Stomach (tissue), 9 donors: ENCODE measurements around the gene CDH8. TPM values are rescaled to one million over a fixed set of nuclear protein-coding genes. Genes with fewer than 3 reads are reported as not detected.

Source experiments
- DNase-seq, 2 donors: peaks; one replicate each; pipeline versions ENCODE4 v3.0.0 to v3.0.0-alpha.2; 2013 to 2019
- H3K27ac ChIP-seq, 5 donors: fragments of 200-600 bp in 4 of 5; sonication (generic) in 4 of 5; one replicate each; pipeline ENCODE4 v1.5.1; 2013 to 2019; ENCODE audit warnings: mild to moderate bottlenecking in 1 of 5, moderate library complexity in 1 of 5
- H3K27me3 ChIP-seq, 3 donors: fragments of 200-600 bp; sonication (generic); one replicate each; pipeline ENCODE4 v1.5.1; 2017 to 2019; ENCODE audit warnings: mixed run types in 1 of 3
- H3K36me3 ChIP-seq, 4 donors: fragments of 200-600 bp; sonication (generic); 1 replicate in 3 of 4; 2 replicates in 1 of 4; pipeline ENCODE4 v1.5.1; 2016 to 2019
- H3K4me1 ChIP-seq, 4 donors: fragments of 200-600 bp; sonication (generic); one replicate each; pipeline ENCODE4 v1.5.1; 2016 to 2019
- H3K4me3 ChIP-seq, 4 donors: fragments of 200-600 bp; sonication (generic) in 3 of 4; one replicate each; pipeline ENCODE4 v1.5.1; 2016 to 2019; ENCODE audit warnings: mild to moderate bottlenecking in 1 of 4
- H3K9me3 ChIP-seq, 4 donors: fragments of 200-600 bp; sonication (generic); one replicate each; pipeline ENCODE4 v1.5.1; 2016 to 2019
- EP300 ChIP-seq: sonication (generic); formaldehyde crosslinking; IDR thresholded peaks from one replicate; pipeline ENCODE4 v1.6.1; 2017; ENCODE audit warnings: antibody characterized with exemption
- POLR2A ChIP-seq, 4 donors: fragments of 450-650 bp; IDR thresholded peaks; one replicate each; pipeline ENCODE4 v1.6.1; 2016; ENCODE audit warnings: antibody characterized with exemption in 4 of 4, control low read depth in 2 of 4, mild to moderate bottlenecking in 1 of 4, moderate library complexity in 1 of 4
- POLR2AphosphoS5 ChIP-seq, 3 donors: sonication (generic); formaldehyde crosslinking; IDR thresholded peaks; one replicate each; pipeline ENCODE4 v1.6.1; 2016; ENCODE audit warnings: antibody characterized with exemption in 3 of 3
- WGBS, 5 donors: extraction: QIAGEN DNeasy Blood & Tissue Kit in 3 of 5; methylation state at CpG; one replicate each; pipeline versions ENCODE4 v1.1.5 to v1.1.7; 2013 to 2018; 5-methylcytosine and 5-hydroxymethylcytosine counted together
- intact Hi-C: fragments of 100-400 bp; cut with DNase I; formaldehyde crosslinking; loops from one replicate; pipeline ENCODE4 v1.15.1; 2023; ENCODE audit warnings: low total_unique reads
- polyA plus RNA-seq, 3 donors: library from polyadenylated mRNA; stranded (reverse); fragments of 200-250 nt; gene quantifications; one replicate each; pipeline ENCODE4 v1.2.3, GENCODE V29; 2013
- total RNA-seq, 5 donors: library from RNA; depleted of rRNA; stranded (reverse); fragments of >200 nt; gene quantifications; one replicate each; pipeline versions ENCODE4 v1.1.0 to v1.2.3, GENCODE V29; 2014 to 2016
- TF ChIP-seq, protein P1 (sequence below), 7 experiments: fragments of 450-650 bp in 4 of 7; fragments of 200-600 bp in 3 of 7; sonication (generic) in 3 of 7; IDR thresholded peaks; one replicate each; pipeline ENCODE4 v1.5.1; 2016 to 2019; ENCODE audit warnings: antibody characterized with exemption in 7 of 7, control low read depth in 2 of 7, mild to moderate bottlenecking in 1 of 7
- donor health status: healthy with polysubstance abuse.
- donor health status: Bipolar disorder and iron deficiency.
- donor health status: healthy.

Gene CDH8
- total and polyA plus RNA-seq, 8 donors = 0.13 to 6.4 TPM; not detected in 6

DNA sequence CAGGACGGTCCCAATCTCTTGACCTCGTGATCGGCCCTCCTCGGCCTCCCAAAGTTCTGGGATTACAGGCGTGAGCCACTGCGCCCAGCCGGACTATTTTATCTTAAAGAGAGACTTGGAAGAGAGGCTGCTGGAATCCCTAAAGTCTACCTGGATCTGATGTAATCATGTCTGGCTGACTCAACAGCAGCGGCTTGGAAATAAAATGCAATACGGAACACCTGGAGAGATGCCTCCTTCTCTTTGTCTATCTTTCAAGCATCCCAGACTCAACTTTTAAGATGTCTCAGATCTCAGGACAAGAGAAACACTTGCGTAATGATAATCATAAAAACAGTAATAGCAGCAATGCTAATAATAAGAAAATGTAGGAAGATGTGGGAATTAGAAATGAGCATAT, 95.6 kb downstream of the CDH8 start:
- Histone ChIP-seq H3K4me3 (no peak overlapping the region), H3K27me3 (no peaks in the 10 kb centered on the region), H3K27ac (no peak overlapping the region), H3K36me3 (no peaks in the 10 kb centered on the region), H3K4me1 (no peaks in the 10 kb centered on the region), H3K9me3 (no peaks in the 10 kb centered on the region)
- DNase-seq = no peak
- 87 to 97% (median 93%) methylated on average over 10 of the region's 10 CpGs for WGBS, 5 donors
- intact Hi-C loops = no loop called here
- no peak for TF ChIP-seq EP300
- TF ChIP-seq POLR2A (IDR thresholded peaks at IDR 0.05) = no peak
- no peak for TF ChIP-seq POLR2AphosphoS5 (IDR thresholded peaks at IDR 0.05)
- TF ChIP-seq, protein P1, sequence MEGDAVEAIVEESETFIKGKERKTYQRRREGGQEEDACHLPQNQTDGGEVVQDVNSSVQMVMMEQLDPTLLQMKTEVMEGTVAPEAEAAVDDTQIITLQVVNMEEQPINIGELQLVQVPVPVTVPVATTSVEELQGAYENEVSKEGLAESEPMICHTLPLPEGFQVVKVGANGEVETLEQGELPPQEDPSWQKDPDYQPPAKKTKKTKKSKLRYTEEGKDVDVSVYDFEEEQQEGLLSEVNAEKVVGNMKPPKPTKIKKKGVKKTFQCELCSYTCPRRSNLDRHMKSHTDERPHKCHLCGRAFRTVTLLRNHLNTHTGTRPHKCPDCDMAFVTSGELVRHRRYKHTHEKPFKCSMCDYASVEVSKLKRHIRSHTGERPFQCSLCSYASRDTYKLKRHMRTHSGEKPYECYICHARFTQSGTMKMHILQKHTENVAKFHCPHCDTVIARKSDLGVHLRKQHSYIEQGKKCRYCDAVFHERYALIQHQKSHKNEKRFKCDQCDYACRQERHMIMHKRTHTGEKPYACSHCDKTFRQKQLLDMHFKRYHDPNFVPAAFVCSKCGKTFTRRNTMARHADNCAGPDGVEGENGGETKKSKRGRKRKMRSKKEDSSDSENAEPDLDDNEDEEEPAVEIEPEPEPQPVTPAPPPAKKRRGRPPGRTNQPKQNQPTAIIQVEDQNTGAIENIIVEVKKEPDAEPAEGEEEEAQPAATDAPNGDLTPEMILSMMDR (IDR thresholded peaks at IDR 0.05) = no peak

DNA sequence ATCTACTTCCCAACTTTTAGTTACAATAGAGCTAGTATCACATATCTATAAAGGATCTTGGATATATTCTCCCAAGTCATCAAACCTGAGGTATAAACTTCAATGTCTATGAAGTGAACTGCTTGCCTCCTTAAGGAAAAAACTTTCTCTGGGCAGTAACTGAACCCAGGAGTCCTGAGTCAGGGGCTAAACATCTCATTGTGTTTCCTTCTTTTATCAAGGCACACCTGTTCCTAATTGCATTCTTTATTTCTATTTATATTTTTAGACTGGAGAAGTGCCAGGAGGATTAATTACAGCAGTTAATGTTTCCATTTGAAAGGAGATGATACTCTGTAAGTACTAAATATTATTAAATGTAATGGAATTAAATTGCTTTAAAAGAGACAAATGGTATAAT, 98.6 kb downstream of the CDH8 start:
- H3K27me3 ChIP-seq = no peaks in the 10 kb centered on the region
- no peak overlapping the region for H3K4me3 ChIP-seq
- no peak for TF ChIP-seq POLR2A (IDR thresholded peaks at IDR 0.05)
- TF ChIP-seq EP300 = no peak
- TF ChIP-seq, protein P1 (IDR thresholded peaks at IDR 0.05) = no peak
- TF ChIP-seq POLR2AphosphoS5 (IDR thresholded peaks at IDR 0.05) = no peak
- no peak for DNase-seq
- intact Hi-C loops = no loop called here
- H3K27ac ChIP-seq = no peak overlapping the region
- no peaks in the 10 kb centered on the region for H3K4me1 ChIP-seq
- H3K9me3 ChIP-seq = no peaks in the 10 kb centered on the region
- H3K36me3 ChIP-seq = no peaks in the 10 kb centered on the region

DNA sequence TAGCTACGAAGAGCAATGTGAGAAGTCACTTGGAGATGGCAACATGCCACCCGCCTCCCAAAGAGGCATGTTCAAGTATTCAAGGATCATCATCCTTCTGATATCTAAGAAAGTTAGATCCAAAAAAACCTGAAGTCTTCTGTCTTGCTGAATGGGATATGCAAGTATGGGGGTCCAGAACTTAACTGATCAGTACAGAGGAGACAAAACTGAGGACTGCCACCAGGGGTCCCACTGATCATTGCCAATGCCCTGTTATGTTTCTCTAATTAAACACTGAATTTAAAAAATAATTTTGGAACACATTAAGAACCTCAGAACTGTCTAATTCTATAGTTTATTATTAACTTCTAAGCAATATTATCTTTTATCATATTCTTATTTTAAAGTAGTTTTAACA, 99.7 kb downstream of the CDH8 start:
- 76 to 92% (median 89%) methylated on average over 2 of the region's 2 CpGs for WGBS, 5 donors
- H3K4me3 ChIP-seq = no peak overlapping the region
- no peaks in the 10 kb centered on the region for H3K9me3 ChIP-seq
- intact Hi-C loops = no loop called here
- no peaks in the 10 kb centered on the region for H3K36me3 ChIP-seq
- TF ChIP-seq POLR2A (IDR thresholded peaks at IDR 0.05) = no peak
- TF ChIP-seq POLR2AphosphoS5 (IDR thresholded peaks at IDR 0.05) = no peak
- TF ChIP-seq, protein P1 (IDR thresholded peaks at IDR 0.05) = no peak
- TF ChIP-seq EP300 = no peak
- H3K4me1 ChIP-seq = no peaks in the 10 kb centered on the region
- H3K27me3 ChIP-seq = no peaks in the 10 kb centered on the region
- DNase-seq = peak in 1 of 2 donors; percentile 11
- no peak overlapping the region for H3K27ac ChIP-seq

- H3K4me3 ChIP-seq = no peak overlapping the region
- TF ChIP-seq POLR2A (IDR thresholded peaks at IDR 0.05) = no peak
- TF ChIP-seq, protein P1 (IDR thresholded peaks at IDR 0.05) = no peak
- no peak for TF ChIP-seq POLR2AphosphoS5 (IDR thresholded peaks at IDR 0.05)
- H3K27ac ChIP-seq = no peak overlapping the region
- no peak for DNase-seq
- intact Hi-C loops = no loop called here
- no peaks in the 10 kb centered on the region for H3K27me3 ChIP-seq
- H3K9me3 ChIP-seq = no peaks in the 10 kb centered on the region
- H3K36me3 ChIP-seq = no peaks in the 10 kb centered on the region
- 75 to 80% (median 78%) methylated on average over 3 of the region's 3 CpGs for WGBS, 5 donors
- no peaks in the 10 kb centered on the region for H3K4me1 ChIP-seq
These were observed 101.6 kb downstream of the CDH8 start for GRCh38 chr16:61934601-61935000.
